ENCODE data around the gene VPS37C. TPM values are rescaled to one million over a fixed set of nuclear protein-coding genes. Genes with fewer than 3 reads are reported as not detected.
"Not testable (repeated sequence)": the region's sequence is repeated elsewhere in the genome, so short reads cannot be mapped to it uniquely, and the experiment has no call there.

The VPS37C gene
- total and polyA plus RNA-seq, 2 experiments from 2014 or later = 13.1 to 13.4 TPM

GRCh38 chr11:61098778-61099177 is 62.4 kb downstream of the VPS37C start:
- Histone ChIP-seq H3K79me2 (ENCODE audit: insufficient read depth) (no peaks in the 10 kb centered on the region), H3K9me3 (ENCODE audit: low read depth) (no peaks in the 10 kb centered on the region), H3K36me3 (ENCODE audit: low read depth) (no peaks in the 10 kb centered on the region), H3K9me2 (ENCODE audit: insufficient read depth) (no peaks in the 10 kb centered on the region), H3K4me1 (ENCODE audit: insufficient read depth) (no peaks in the 10 kb centered on the region), H3K4me3 (no peak overlapping the region), H3K9ac (no peak overlapping the region), H4K20me1 (ENCODE audit: insufficient read depth) (no peaks in the 10 kb centered on the region), H2AFZ (no peak overlapping the region), H3F3A (ENCODE audit: insufficient read depth) (no peaks in the 10 kb centered on the region), H3K4me2 (ENCODE audit: unreplicated experiment) (no peak overlapping the region), H3K27me3 (replicated peaks; ENCODE audit: insufficient read depth) (peaks cover 13% of the 10 kb centered on the region), H3K27ac (no peak overlapping the region)
- TF ChIP-seq EZH2 (IDR thresholded peaks at IDR 0.05; ENCODE audit: insufficient read depth, poor library complexity, severe bottlenecking) (no peak), EZH2phosphoT487 (IDR thresholded peaks at IDR 0.05; ENCODE audit: insufficient read depth, low read depth) (no peak)
- DNase-seq = no peak
- in situ Hi-C loops (cut with MboI) = no loop called here
- WGBS, 2 experiments (ENCODE audit: low coverage in 1 of 2, low lambda C conversion rate in 2 of 2, missing lambda C conversion rate in 2 of 2) = 27 to 30% methylated on average over 4 of the region's 4 CpGs

DNA sequence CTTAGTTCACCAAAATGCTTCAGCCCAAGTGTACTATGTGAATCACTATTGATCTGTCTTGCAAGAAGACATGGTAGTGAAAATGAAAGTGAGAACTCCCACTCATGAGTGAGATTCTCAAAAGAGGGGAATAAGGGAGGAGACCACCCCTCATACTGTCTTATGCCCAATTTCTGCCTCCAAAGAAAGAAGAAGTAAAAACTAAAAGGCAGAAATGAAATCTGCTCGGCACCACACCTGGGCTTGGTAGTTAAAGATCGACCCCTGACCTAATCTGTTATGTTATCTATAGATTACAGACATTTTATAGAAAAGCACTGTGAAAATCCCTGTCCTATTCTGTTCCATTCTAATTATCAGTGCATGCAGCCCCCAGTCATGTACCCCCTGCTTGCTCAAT is 63.0 kb downstream of the VPS37C start:
- H3K9ac ChIP-seq; H3K4me1 ChIP-seq (ENCODE audit: insufficient read depth); H3F3A ChIP-seq (ENCODE audit: insufficient read depth); DNase-seq; H4K20me1 ChIP-seq (ENCODE audit: insufficient read depth); in situ Hi-C loops (cut with MboI); H3K27ac ChIP-seq; H2AFZ ChIP-seq; H3K9me3 ChIP-seq (ENCODE audit: low read depth); H3K9me2 ChIP-seq (ENCODE audit: insufficient read depth); H3K79me2 ChIP-seq (ENCODE audit: insufficient read depth); H3K4me2 ChIP-seq (ENCODE audit: unreplicated experiment); H3K4me3 ChIP-seq; H3K36me3 ChIP-seq (ENCODE audit: low read depth): not testable (repeated sequence)
- H3K27me3 ChIP-seq (replicated peaks; ENCODE audit: insufficient read depth) = peaks cover 13% of the 10 kb centered on the region
- 24 to 43% methylated on average over 2 of the region's 2 CpGs for WGBS, 2 experiments (ENCODE audit: low coverage in 1 of 2, low lambda C conversion rate in 2 of 2, missing lambda C conversion rate in 2 of 2)

DNA sequence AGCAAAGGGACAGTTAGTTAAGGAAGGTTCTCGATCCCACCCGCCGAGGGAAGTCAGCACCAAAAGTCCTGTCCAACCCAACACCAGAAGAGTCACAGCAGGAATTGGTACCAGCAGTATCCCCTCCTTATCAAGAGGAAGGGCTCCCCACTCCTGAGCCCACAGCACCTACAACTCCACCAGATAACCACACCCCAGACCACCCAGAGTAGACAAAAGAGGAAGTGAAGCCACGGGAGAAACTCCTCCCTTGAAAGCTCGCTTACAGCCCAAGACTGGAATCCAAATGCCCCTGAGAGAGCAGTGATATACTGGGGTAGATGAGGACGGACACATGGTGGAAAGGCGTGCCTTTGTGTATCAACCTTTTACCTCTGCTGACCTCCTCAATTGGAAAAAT is 66.2 kb downstream of the VPS37C start:
- no peaks in the 10 kb centered on the region for H3K9me3 ChIP-seq (ENCODE audit: low read depth)
- no peak for TF ChIP-seq EZH2 (IDR thresholded peaks at IDR 0.05; ENCODE audit: insufficient read depth, poor library complexity, severe bottlenecking)
- no peak for TF ChIP-seq EZH2phosphoT487 (IDR thresholded peaks at IDR 0.05; ENCODE audit: insufficient read depth, low read depth)
- no peaks in the 10 kb centered on the region for H3K4me1 ChIP-seq (ENCODE audit: insufficient read depth)
- in situ Hi-C loops (cut with MboI) = no loop called here
- H3K4me3 ChIP-seq = no peak overlapping the region
- no peaks in the 10 kb centered on the region for H3K9me2 ChIP-seq (ENCODE audit: insufficient read depth)
- no peak overlapping the region for H3K27ac ChIP-seq
- H2AFZ ChIP-seq = no peak overlapping the region
- no peak overlapping the region for H3K9ac ChIP-seq
- WGBS, 2 experiments (ENCODE audit: low coverage in 1 of 2, low lambda C conversion rate in 2 of 2, missing lambda C conversion rate in 2 of 2) = 61 to 67% methylated on average over 7 of the region's 7 CpGs
- no peaks in the 10 kb centered on the region for H4K20me1 ChIP-seq (ENCODE audit: insufficient read depth)
- no peak overlapping the region for H3K4me2 ChIP-seq (ENCODE audit: unreplicated experiment)
- no peaks in the 10 kb centered on the region for H3K36me3 ChIP-seq (ENCODE audit: low read depth)
- H3K79me2 ChIP-seq (ENCODE audit: insufficient read depth) = no peaks in the 10 kb centered on the region
- no peaks in the 10 kb centered on the region for H3F3A ChIP-seq (ENCODE audit: insufficient read depth)
- peaks cover 13% of the 10 kb centered on the region for H3K27me3 ChIP-seq (replicated peaks; ENCODE audit: insufficient read depth)
- no peak for DNase-seq

DNA sequence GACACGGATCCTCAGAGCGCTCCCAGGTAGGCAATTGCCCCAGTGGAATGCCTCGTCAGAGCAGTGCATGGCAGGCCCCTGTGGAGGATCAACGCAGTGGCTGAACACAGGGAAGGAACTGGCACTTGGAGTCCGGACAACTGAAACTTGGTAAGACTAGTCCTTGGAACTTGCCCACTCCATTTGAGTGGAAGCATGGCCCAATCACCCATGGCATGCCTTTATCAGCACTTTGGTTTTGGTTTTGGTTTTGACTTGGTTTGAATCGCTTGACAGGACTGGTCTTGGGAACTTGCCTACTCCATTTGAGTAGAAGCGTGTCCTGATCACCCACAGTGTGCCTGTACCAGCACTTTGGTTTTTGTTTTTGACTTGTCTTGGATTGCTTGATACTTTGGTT is 67.1 kb downstream of the VPS37C start:
- H3K4me2 ChIP-seq (ENCODE audit: unreplicated experiment); DNase-seq; H3K9me3 ChIP-seq (ENCODE audit: low read depth); H3F3A ChIP-seq (ENCODE audit: insufficient read depth); H3K36me3 ChIP-seq (ENCODE audit: low read depth); H3K4me1 ChIP-seq (ENCODE audit: insufficient read depth); H3K4me3 ChIP-seq; H3K79me2 ChIP-seq (ENCODE audit: insufficient read depth); in situ Hi-C loops (cut with MboI); H3K27ac ChIP-seq; H3K9ac ChIP-seq; H2AFZ ChIP-seq; H3K9me2 ChIP-seq (ENCODE audit: insufficient read depth); H4K20me1 ChIP-seq (ENCODE audit: insufficient read depth): not testable (repeated sequence)
- H3K27me3 ChIP-seq (replicated peaks; ENCODE audit: insufficient read depth) = peaks cover 13% of the 10 kb centered on the region
- 69 to 79% methylated on average over 7 of the region's 7 CpGs for WGBS, 2 experiments (ENCODE audit: low coverage in 1 of 2, low lambda C conversion rate in 2 of 2, missing lambda C conversion rate in 2 of 2)

- Histone ChIP-seq H3K4me3 (no peak overlapping the region), H3K27ac (no peak overlapping the region), H4K20me1 (ENCODE audit: insufficient read depth) (no peaks in the 10 kb centered on the region), H3K9me3 (ENCODE audit: low read depth) (no peaks in the 10 kb centered on the region), H2AFZ (no peak overlapping the region), H3K9ac (no peak overlapping the region), H3K27me3 (replicated peaks; ENCODE audit: insufficient read depth) (peaks cover 13% of the 10 kb centered on the region), H3K4me1 (ENCODE audit: insufficient read depth) (no peaks in the 10 kb centered on the region), H3K9me2 (ENCODE audit: insufficient read depth) (no peaks in the 10 kb centered on the region), H3K79me2 (ENCODE audit: insufficient read depth) (no peaks in the 10 kb centered on the region), H3K36me3 (ENCODE audit: low read depth) (no peaks in the 10 kb centered on the region), H3F3A (ENCODE audit: insufficient read depth) (no peaks in the 10 kb centered on the region), H3K4me2 (ENCODE audit: unreplicated experiment) (no peak overlapping the region)
- WGBS, 2 experiments (ENCODE audit: low coverage in 1 of 2, low lambda C conversion rate in 2 of 2, missing lambda C conversion rate in 2 of 2) = 74% methylated on average over 13 of the region's 13 CpGs
- in situ Hi-C loops (cut with MboI) = no loop called here
- TF ChIP-seq EZH2 (IDR thresholded peaks at IDR 0.05; ENCODE audit: insufficient read depth, poor library complexity, severe bottlenecking) (no peak), EZH2phosphoT487 (IDR thresholded peaks at IDR 0.05; ENCODE audit: insufficient read depth, low read depth) (no peak)
- DNase-seq = no peak
Observed at GRCh38 chr11:61092908-61093763, 68.1 kb downstream of the VPS37C start.
